Mesenchymal stem cell (in vitro differentiated cells and primary cell): ENCODE data around the gene HS6ST2.

Experiments used
- DNase-seq: peaks from one replicate; pipeline ENCODE4 v3.0.0-alpha.2; 2013
- H2AFZ ChIP-seq: one replicate; pipeline ENCODE4 v1.6.1; 2013; ENCODE audit warnings: low read depth, mild to moderate bottlenecking, control low read depth, inconsistent platforms, low read length, moderate library complexity
- H2AK5ac ChIP-seq: 2 replicates; pipeline ENCODE4 v1.6.1; 2013; ENCODE audit warnings: low read length, moderate library complexity, mild to moderate bottlenecking, inconsistent platforms; ENCODE audit not compliant: severe bottlenecking
- H2BK120ac ChIP-seq: one replicate; pipeline ENCODE4 v1.6.1; 2013; ENCODE audit warnings: low read depth, mild to moderate bottlenecking, inconsistent platforms, low read length, moderate library complexity
- H2BK12ac ChIP-seq, 2 experiments: one replicate each; pipeline ENCODE4 v1.6.1; 2013; ENCODE audit warnings: inconsistent platforms in 2 of 2, low read length in 2 of 2, mild to moderate bottlenecking in 2 of 2, moderate library complexity in 2 of 2, control low read depth in 1 of 2
- H2BK15ac ChIP-seq: one replicate; pipeline ENCODE4 v1.6.1; 2013; ENCODE audit warnings: mild to moderate bottlenecking, low read depth, inconsistent platforms; ENCODE audit not compliant: poor library complexity, severe bottlenecking
- H2BK5ac ChIP-seq: 2 replicates; pipeline ENCODE4 v1.6.1; 2013; ENCODE audit warnings: low read depth, mild to moderate bottlenecking, low read length, control low read depth, inconsistent platforms; ENCODE audit not compliant: poor library complexity, severe bottlenecking
- H3K14ac ChIP-seq, 2 experiments: one replicate each; pipeline ENCODE4 v1.6.1; 2013; ENCODE audit warnings: inconsistent platforms in 2 of 2, low read length in 2 of 2, control low read depth in 1 of 2, mild to moderate bottlenecking in 1 of 2, moderate library complexity in 1 of 2
- H3K18ac ChIP-seq, 2 experiments: one replicate each; pipeline ENCODE4 v1.6.1; 2013; ENCODE audit warnings: inconsistent platforms in 2 of 2, low read length in 2 of 2, control low read depth in 1 of 2, low read depth in 1 of 2, mild to moderate bottlenecking in 1 of 2
- H3K23ac ChIP-seq, 2 experiments: one replicate each; pipeline ENCODE4 v1.6.1; 2013; ENCODE audit warnings: inconsistent platforms in 2 of 2, low read length in 2 of 2, mild to moderate bottlenecking in 2 of 2, moderate library complexity in 2 of 2, control low read depth in 1 of 2
- H3K27ac ChIP-seq: 2 replicates; pipeline ENCODE4 v1.5.1; 2013; ENCODE audit warnings: mild to moderate bottlenecking, moderate library complexity, low read length, control low read depth, inconsistent platforms; ENCODE audit not compliant: poor library complexity, severe bottlenecking
- H3K27me3 ChIP-seq, 2 experiments: 2 replicates each; pipeline versions ENCODE4 v1.6.1 to v1.7.0; 2013; ENCODE audit warnings: low read length in 2 of 2, mild to moderate bottlenecking in 2 of 2, moderate library complexity in 2 of 2, control low read depth in 1 of 2, inconsistent platforms in 1 of 2; ENCODE audit not compliant: control insufficient read depth in 1 of 2, insufficient read depth in 1 of 2
- H3K36me3 ChIP-seq, 2 experiments: 2 replicates each; pipeline versions ENCODE4 v1.6.1 to v1.7.0; 2013; ENCODE audit warnings: low read length in 2 of 2, control low read depth in 1 of 2, inconsistent platforms in 1 of 2, low read depth in 1 of 2, mild to moderate bottlenecking in 1 of 2; ENCODE audit not compliant: insufficient read depth in 2 of 2, control insufficient read depth in 1 of 2
- H3K4ac ChIP-seq, 2 experiments: one replicate each; pipeline ENCODE4 v1.6.1; 2013; ENCODE audit warnings: inconsistent platforms in 2 of 2, low read length in 2 of 2, mild to moderate bottlenecking in 2 of 2, moderate library complexity in 2 of 2, control low read depth in 1 of 2, low read depth in 1 of 2
- H3K4me1 ChIP-seq: 2 replicates; pipeline ENCODE4 v1.6.1; 2013; ENCODE audit warnings: low read depth, low read length, control low read depth; ENCODE audit not compliant: control insufficient read depth, insufficient read depth
- H3K4me2 ChIP-seq: 2 replicates; pipeline ENCODE4 v1.6.1; 2013; ENCODE audit warnings: low read length, mild to moderate bottlenecking, inconsistent platforms; ENCODE audit not compliant: poor library complexity, severe bottlenecking
- H3K4me3 ChIP-seq, 2 experiments: 2 replicates each; pipeline versions ENCODE4 v1.5.1 to v1.7.0; 2013; ENCODE audit warnings: low read length in 2 of 2, mild to moderate bottlenecking in 2 of 2, control low read depth in 1 of 2, low read depth in 1 of 2; ENCODE audit not compliant: insufficient read depth in 1 of 2
- H3K79me1 ChIP-seq: replicated peaks from 2 replicates; pipeline ENCODE4 v1.6.1; 2013; ENCODE audit warnings: mild to moderate bottlenecking, control low read depth, low read length, inconsistent platforms; ENCODE audit not compliant: poor library complexity, severe bottlenecking
- H3K9ac ChIP-seq: 2 replicates; pipeline ENCODE4 v1.7.0; 2013; ENCODE audit warnings: mild to moderate bottlenecking, low read length, moderate library complexity
- H3K9me3 ChIP-seq: 2 replicates; pipeline ENCODE4 v1.7.0; 2013; ENCODE audit warnings: mild to moderate bottlenecking, low read length; ENCODE audit not compliant: control insufficient read depth
- H4K8ac ChIP-seq: one replicate; pipeline ENCODE4 v1.6.1; 2013; ENCODE audit warnings: inconsistent platforms, mild to moderate bottlenecking, low read length, moderate library complexity
- H4K91ac ChIP-seq: one replicate; pipeline ENCODE4 v1.6.1; 2013; ENCODE audit warnings: mild to moderate bottlenecking, low read length, inconsistent platforms
- WGBS: methylation state at CpG from one replicate; pipeline ENCODE4 v1.1.7; 2013; ENCODE audit warnings: mixed read lengths; 5-methylcytosine and 5-hydroxymethylcytosine counted together

Gene HS6ST2

GRCh38 chrX:132652871-132653270, 305.6 kb downstream of the HS6ST2 start:
- H3K4me3 ChIP-seq: no peak overlapping the region
- H3K18ac ChIP-seq: no peak overlapping the region
- no peak overlapping the region for H4K91ac ChIP-seq
- H3K23ac ChIP-seq: no peak overlapping the region
- H3K4me2 ChIP-seq: no peak overlapping the region
- H2AK5ac ChIP-seq: no peak overlapping the region
- no peaks in the 10 kb centered on the region for H3K4me1 ChIP-seq
- no peak overlapping the region for H4K8ac ChIP-seq
- no peak overlapping the region for H2AFZ ChIP-seq
- no peak overlapping the region for H3K27ac ChIP-seq
- no peak overlapping the region for H3K9ac ChIP-seq
- no peaks in the 10 kb centered on the region for H3K36me3 ChIP-seq
- no peak overlapping the region for H3K14ac ChIP-seq
- no peaks in the 10 kb centered on the region for H3K79me1 ChIP-seq
- H2BK15ac ChIP-seq: no peak overlapping the region
- peaks cover 0 to 38% of the 10 kb centered on the region in 2 experiments for H3K27me3 ChIP-seq
- H3K4ac ChIP-seq: no peak overlapping the region
- H3K9me3 ChIP-seq: no peaks in the 10 kb centered on the region
- DNase-seq: no peak
- H2BK5ac ChIP-seq: no peak overlapping the region
- no peak overlapping the region for H2BK120ac ChIP-seq
- H2BK12ac ChIP-seq: no peak overlapping the region
- no CpG with 5 or more reads among the region's 4 CpGs for WGBS

GRCh38 chrX:132651421-132652086, 306.9 kb downstream of the HS6ST2 start:
- no peak overlapping the region for H3K9ac ChIP-seq
- no peak overlapping the region for H3K23ac ChIP-seq
- no peak overlapping the region for H3K18ac ChIP-seq
- no peaks in the 10 kb centered on the region for H3K9me3 ChIP-seq
- H2BK15ac ChIP-seq: no peak overlapping the region
- H2AK5ac ChIP-seq: no peak overlapping the region
- H3K27me3 ChIP-seq: peaks cover 0 to 32% of the 10 kb centered on the region in 2 experiments
- no peak overlapping the region for H3K4me3 ChIP-seq
- H3K14ac ChIP-seq: no peak overlapping the region
- H3K4me2 ChIP-seq: no peak overlapping the region
- H4K8ac ChIP-seq: no peak overlapping the region
- no peak overlapping the region for H2BK5ac ChIP-seq
- no peaks in the 10 kb centered on the region for H3K4me1 ChIP-seq
- no peak overlapping the region for H3K4ac ChIP-seq
- H3K79me1 ChIP-seq: no peaks in the 10 kb centered on the region
- no peak overlapping the region for H2BK120ac ChIP-seq
- no CpG with 5 or more reads among the region's 2 CpGs for WGBS
- H2BK12ac ChIP-seq: no peak overlapping the region
- no peak overlapping the region for H3K27ac ChIP-seq
- H4K91ac ChIP-seq: no peak overlapping the region
- no peaks in the 10 kb centered on the region for H3K36me3 ChIP-seq
- no peak overlapping the region for H2AFZ ChIP-seq
- peak; percentile 39 for DNase-seq

- Histone ChIP-seq H3K14ac (no peak overlapping the region), H3K27me3 (peaks cover 0 to 31% of the 10 kb centered on the region in 2 experiments), H3K18ac (no peak overlapping the region), H3K36me3 (no peaks in the 10 kb centered on the region), H3K23ac (no peak overlapping the region), H3K4me3 (no peak overlapping the region), H3K9ac (no peak overlapping the region), H3K4ac (no peak overlapping the region), H3K79me1 (no peaks in the 10 kb centered on the region), H4K8ac (no peak overlapping the region), H2AK5ac (no peak overlapping the region), H2BK120ac (no peak overlapping the region), H3K4me2 (no peak overlapping the region), H3K27ac (no peak overlapping the region), H2BK15ac (no peak overlapping the region), H2BK12ac (no peak overlapping the region), H2BK5ac (no peak overlapping the region), H3K4me1 (no peaks in the 10 kb centered on the region), H3K9me3 (no peaks in the 10 kb centered on the region), H4K91ac (no peak overlapping the region), H2AFZ (no peak overlapping the region)
- no peak for DNase-seq
- WGBS: 100% methylated on average over 2 of the region's 3 CpGs
These were observed 309.5 kb downstream of the HS6ST2 start for GRCh38 chrX:132648895-132649294.

- H3K4ac ChIP-seq: no peak overlapping the region
- no peak overlapping the region for H4K8ac ChIP-seq
- H3K27ac ChIP-seq: no peak overlapping the region
- no peaks in the 10 kb centered on the region for H3K4me1 ChIP-seq
- no peak overlapping the region for H2BK12ac ChIP-seq
- H2AFZ ChIP-seq: no peak overlapping the region
- H4K91ac ChIP-seq: no peak overlapping the region
- no peak overlapping the region for H2AK5ac ChIP-seq
- H3K18ac ChIP-seq: no peak overlapping the region
- no peak overlapping the region for H3K9ac ChIP-seq
- no peak overlapping the region for H3K4me3 ChIP-seq
- no peak overlapping the region for H3K23ac ChIP-seq
- H3K79me1 ChIP-seq: no peaks in the 10 kb centered on the region
- no peak overlapping the region for H2BK15ac ChIP-seq
- no peaks in the 10 kb centered on the region for H3K36me3 ChIP-seq
- H3K14ac ChIP-seq: no peak overlapping the region
- H2BK5ac ChIP-seq: no peak overlapping the region
- DNase-seq: no peak
- H3K9me3 ChIP-seq: no peaks in the 10 kb centered on the region
- H3K27me3 ChIP-seq: peaks cover 0 to 46% of the 10 kb centered on the region in 2 experiments
- no peak overlapping the region for H2BK120ac ChIP-seq
- no peak overlapping the region for H3K4me2 ChIP-seq
These were observed 319.0 kb downstream of the HS6ST2 start for GRCh38 chrX:132639446-132639845.
